Hematopoietic multipotent progenitor cell (in vitro differentiated cells): ENCODE data around the gene SSMEM1. TPM values are rescaled to one million over a fixed set of nuclear protein-coding genes. Genes with fewer than 3 reads are reported as not detected.
A peak's percentile ranks its signal among the peaks of the same experiment; 100 is the strongest.
"Not testable (repeated sequence)": the region's sequence is repeated elsewhere in the genome, so short reads cannot be mapped to it uniquely, and the experiment has no call there.

Experiments
- DNase-seq, 3 donors: peaks; one replicate each; pipeline ENCODE4 v3.0.0-alpha.2; 2011 to 2015; ENCODE audit warnings: low read depth in 2 of 3, low spot score in 2 of 3
- total RNA-seq: library from RNA; depleted of rRNA; stranded (reverse); fragments of >200 nt; gene quantifications from one replicate; pipeline ENCODE4 v1.2.3, GENCODE V29; 2012

The SSMEM1 gene
- total RNA-seq, 1 donor: not detected

GRCh38 chr7:130210181-130210935, 2.7 kb downstream of the SSMEM1 start:
- DNase-seq: no peak

- no peak for DNase-seq
These were observed 6.2 kb downstream of the SSMEM1 start for GRCh38 chr7:130213828-130214227.

GRCh38 chr7:130216025-130216424, 8.4 kb downstream of the SSMEM1 start:
- no peak for DNase-seq

GRCh38 chr7:130216750-130217149, 9.1 kb downstream of the SSMEM1 start:
- no peak for DNase-seq

- DNase-seq: no peak
These were observed 11.4 kb downstream of the SSMEM1 start for GRCh38 chr7:130218806-130219620.

- DNase-seq: no peak
These were observed 12.2 kb downstream of the SSMEM1 start for GRCh38 chr7:130219871-130220270.

GRCh38 chr7:130221746-130222145, 14.1 kb downstream of the SSMEM1 start:
- no peak for DNase-seq

- no peak for DNase-seq
These were observed 16.0 kb downstream of the SSMEM1 start for GRCh38 chr7:130223646-130224045.

- DNase-seq: no peak
These were observed 16.6 kb downstream of the SSMEM1 start for GRCh38 chr7:130224210-130224609.

GRCh38 chr7:130224923-130225322, 17.3 kb downstream of the SSMEM1 start:
- not testable (repeated sequence) for DNase-seq

- no peak for DNase-seq
These were observed 18.7 kb downstream of the SSMEM1 start for GRCh38 chr7:130226333-130226732.

GRCh38 chr7:130227883-130228575, 20.4 kb downstream of the SSMEM1 start:
- no peak for DNase-seq

- DNase-seq: no peak
These were observed 21.3 kb downstream of the SSMEM1 start for GRCh38 chr7:130228840-130229502.

GRCh38 chr7:130229981-130230380, 22.3 kb downstream of the SSMEM1 start:
- DNase-seq: not testable (repeated sequence)

GRCh38 chr7:130231792-130232191, 24.1 kb downstream of the SSMEM1 start:
- no peak for DNase-seq

- DNase-seq: no peak
These were observed 24.5 kb downstream of the SSMEM1 start for GRCh38 chr7:130232209-130232608.

GRCh38 chr7:130234078-130234477, 26.4 kb downstream of the SSMEM1 start:
- no peak for DNase-seq

- not testable (repeated sequence) for DNase-seq
These were observed 28.7 kb downstream of the SSMEM1 start for GRCh38 chr7:130236361-130236760.

- no peak for DNase-seq
These were observed 32.6 kb downstream of the SSMEM1 start for GRCh38 chr7:130240240-130240639.

- DNase-seq: peak; percentile 10 to 64 (median 49)
These were observed 34.7 kb downstream of the SSMEM1 start for GRCh38 chr7:130242198-130243014.
